ENCODE results near the gene COPS7A.

- TF ChIP-seq CTCF (IDR thresholded peaks at IDR 0.05) (no peak), POLR2A (IDR thresholded peaks at IDR 0.05; ENCODE audit: low read depth) (no peak), POLR2AphosphoS5 (IDR thresholded peaks at IDR 0.05) (no peak), EP300 (IDR thresholded peaks at IDR 0.05) (no peak)
These were observed 30.0 kb upstream of the COPS7A start for GRCh38 chr12:6693832-6694355.
